GM19351 (cell line): Measurements from ENCODE around the gene CD8B2.
A peak's percentile ranks its signal among the peaks of the same experiment; 100 is the strongest.
"Not testable (repeated sequence)": the region's sequence is repeated elsewhere in the genome, so short reads cannot be mapped to it uniquely, and the experiment has no call there.

Experiments
- ATAC-seq: cut with Tn5 transposase; IDR thresholded peaks from one replicate; pipeline ENCODE4 v1.9.1; 2021; ENCODE audit warnings: mild to moderate bottlenecking, moderate library complexity; ENCODE audit not compliant: unreplicated experiment

CD8B2 gene

GRCh38 chr2:106511476-106511901 is 24.3 kb downstream of the CD8B2 start:
- not testable (repeated sequence) for ATAC-seq

DNA sequence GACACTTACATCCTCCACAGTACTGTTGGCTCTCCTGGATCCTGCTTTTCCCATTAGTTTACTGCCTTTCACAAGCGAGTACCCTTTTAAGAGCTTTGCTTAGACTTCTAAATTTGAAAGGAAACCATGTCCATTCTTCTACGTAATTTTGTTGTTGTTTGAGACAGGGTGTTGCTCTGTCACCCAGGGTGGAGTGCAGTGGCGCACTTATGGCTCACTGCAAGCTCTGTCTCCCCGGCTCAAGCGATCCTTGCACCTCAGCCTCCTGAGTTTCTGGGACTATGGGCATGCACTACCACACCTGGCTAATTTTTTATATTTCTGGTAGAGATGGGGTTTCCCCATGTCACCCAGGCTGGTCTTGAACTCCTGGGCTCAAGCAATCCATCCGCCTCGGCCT is 24.8 kb downstream of the CD8B2 start:
- ATAC-seq: not testable (repeated sequence)

- not testable (repeated sequence) for ATAC-seq
These were observed 26.2 kb downstream of the CD8B2 start for GRCh38 chr2:106513391-106513790.

DNA sequence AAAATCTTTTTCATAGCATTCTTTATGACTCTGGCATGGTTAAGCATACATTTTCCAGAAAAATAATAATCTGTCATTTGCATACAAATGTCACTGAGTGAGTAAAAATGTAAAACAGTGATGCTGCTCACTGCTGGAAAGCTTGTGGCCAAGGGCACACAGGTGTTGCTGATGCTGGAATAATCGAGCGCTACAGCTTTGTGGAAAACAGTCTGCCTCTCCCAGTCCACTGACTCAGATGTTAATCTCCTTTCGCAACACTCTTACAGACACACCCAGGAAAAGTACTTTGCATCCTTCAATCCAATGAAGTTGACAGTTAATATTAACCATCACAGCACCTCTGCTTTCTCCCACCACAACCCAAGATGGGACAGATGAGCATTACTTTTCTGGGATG is 27.7 kb downstream of the CD8B2 start:
- ATAC-seq: not testable (repeated sequence)

GRCh38 chr2:106516436-106516835 is 29.3 kb downstream of the CD8B2 start:
- ATAC-seq: no peak

DNA sequence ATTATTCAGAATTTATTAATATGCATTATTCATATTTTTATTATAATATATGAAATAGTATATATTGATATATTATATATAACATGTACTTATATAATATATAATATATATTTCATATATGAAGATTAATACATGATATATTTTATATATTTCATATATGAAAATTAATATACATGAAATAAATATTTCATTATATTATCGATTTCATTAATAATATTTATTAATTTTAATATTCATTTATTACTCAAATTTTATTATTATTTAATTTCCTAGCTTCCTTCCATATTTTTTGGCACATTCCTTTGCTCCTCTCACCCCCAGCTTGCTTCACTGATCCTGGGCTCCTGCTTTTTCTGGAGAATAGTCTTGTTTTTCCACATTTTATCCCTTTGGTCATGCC is 29.7 kb downstream of the CD8B2 start:
- no peak for ATAC-seq

GRCh38 chr2:106517329-106517728 is 30.2 kb downstream of the CD8B2 start:
- no peak for ATAC-seq

DNA sequence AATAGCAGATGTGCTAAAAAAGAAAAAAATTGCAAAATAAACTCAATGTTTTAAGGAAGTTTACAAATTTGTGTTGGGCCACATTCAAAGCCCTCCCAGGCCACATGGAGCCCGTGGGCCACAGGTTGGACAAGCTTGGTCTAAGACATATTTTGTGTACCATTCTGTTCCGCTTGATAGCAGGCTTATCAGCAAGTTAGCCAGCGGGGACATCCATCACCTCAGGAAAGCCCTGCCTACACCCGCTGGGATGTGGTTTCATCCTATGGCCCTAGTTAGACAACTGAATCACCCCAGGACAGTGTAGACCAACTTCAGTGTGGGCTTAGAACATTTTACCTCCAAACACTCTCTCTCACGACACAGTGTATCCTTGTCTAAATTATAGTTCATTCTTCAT is 32.6 kb downstream of the CD8B2 start:
- ATAC-seq: no peak

- no peak for ATAC-seq
These were observed 33.9 kb downstream of the CD8B2 start for GRCh38 chr2:106521016-106521415.

DNA sequence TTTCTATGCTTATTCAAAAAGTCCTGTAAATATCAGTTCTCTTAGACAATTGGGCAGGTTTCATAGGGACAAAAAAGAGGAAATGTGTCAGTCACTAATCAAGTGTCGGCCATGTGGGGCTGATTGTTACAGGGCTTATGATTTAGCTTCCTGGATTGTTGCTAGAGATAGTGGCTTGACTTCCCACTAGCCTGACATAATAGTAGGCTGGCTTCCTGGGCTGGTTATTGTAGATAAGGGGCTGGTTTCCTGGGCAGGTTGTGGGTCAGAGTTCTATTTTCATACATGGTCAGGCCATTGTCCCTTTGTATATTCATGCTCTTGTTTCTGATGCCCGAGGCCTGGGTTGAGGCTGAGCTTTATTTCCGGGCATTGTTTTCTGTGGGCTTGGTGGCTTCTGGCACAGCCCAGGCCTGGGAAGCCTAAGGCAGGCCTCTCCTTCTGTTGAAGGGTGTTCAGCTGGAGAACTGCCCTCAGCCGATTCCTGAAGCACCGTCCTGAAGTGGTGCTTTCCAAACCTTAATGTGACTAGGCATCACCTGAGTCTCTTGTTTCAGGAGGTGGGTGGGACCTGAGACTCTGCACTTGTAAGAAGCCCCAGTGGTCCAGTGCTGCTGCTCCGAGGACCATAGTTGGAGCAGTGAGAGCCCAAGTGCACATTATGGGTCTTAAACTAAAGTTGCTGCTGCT is 37.0 kb downstream of the CD8B2 start:
- no peak for ATAC-seq

- ATAC-seq: no peak
These were observed 43.7 kb downstream of the CD8B2 start for GRCh38 chr2:106530866-106531265.

GRCh38 chr2:106531676-106532214 is 44.6 kb downstream of the CD8B2 start:
- ATAC-seq: no peak

DNA sequence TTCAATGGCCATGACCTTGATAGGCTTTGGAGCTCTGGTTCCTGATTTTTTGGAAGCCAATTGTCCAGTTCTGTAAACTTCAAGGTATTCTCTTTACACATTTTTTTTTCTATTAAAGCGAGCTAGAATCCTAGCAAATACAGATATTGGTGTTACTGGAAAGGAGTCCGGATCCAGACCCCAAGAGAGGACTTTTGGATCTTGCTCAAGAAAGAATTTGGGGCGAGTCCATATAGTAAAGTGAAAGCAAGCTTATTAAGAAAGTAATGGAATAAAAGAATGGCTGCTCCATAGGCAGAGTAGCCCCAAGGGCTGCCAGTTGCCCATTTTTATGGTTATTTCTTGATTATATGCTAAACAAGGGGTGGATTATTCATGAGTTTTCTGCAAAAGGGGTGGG is 45.1 kb downstream of the CD8B2 start:
- ATAC-seq: no peak

- no peak for ATAC-seq
These were observed 47.3 kb downstream of the CD8B2 start for GRCh38 chr2:106534471-106534870.

GRCh38 chr2:106536490-106536889 is 49.3 kb downstream of the CD8B2 start:
- no peak for ATAC-seq

DNA sequence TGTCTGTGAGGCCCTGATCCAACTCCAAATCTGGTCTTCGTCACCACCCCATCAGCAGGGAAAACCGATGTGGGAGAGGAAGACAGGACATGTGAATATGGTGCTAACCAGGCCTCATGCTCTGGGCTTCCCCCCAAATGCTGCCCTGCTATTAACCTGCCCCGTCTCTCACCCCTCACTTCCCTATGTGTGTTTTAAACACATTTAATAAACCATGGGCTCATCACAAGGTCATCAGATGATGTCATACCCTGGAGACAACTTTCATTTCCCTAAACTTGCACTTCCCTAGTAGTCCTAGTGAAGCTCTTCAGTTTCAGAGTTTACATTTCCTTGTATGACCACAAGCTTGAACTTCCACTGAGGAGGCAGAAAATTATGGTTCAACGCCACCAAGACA is 49.9 kb downstream of the CD8B2 start:
- no peak for ATAC-seq

- ATAC-seq: no peak
These were observed 50.6 kb downstream of the CD8B2 start for GRCh38 chr2:106537791-106538191.

GRCh38 chr2:106540886-106541285 is 53.7 kb downstream of the CD8B2 start:
- ATAC-seq: no peak

DNA sequence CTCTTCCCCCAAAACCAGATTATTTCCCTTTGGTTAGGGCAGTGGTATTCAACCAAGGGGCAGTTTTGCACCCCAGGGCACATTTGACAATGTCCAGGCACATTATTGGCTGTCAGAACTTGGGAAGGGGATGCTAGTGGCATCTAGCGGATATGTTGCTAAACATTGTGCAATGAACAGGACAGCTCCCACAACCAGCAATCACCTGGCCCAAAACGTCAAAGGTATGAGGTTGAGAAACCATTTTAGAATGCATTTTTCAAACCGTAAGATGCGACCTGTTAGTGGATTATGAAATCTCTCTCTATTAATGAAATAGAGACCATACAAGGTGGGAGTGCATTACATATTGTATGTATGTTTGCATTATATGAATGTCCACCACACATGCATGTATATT is 54.2 kb downstream of the CD8B2 start:
- no peak for ATAC-seq

GRCh38 chr2:106542746-106543359 is 55.7 kb downstream of the CD8B2 start:
- ATAC-seq: peak; percentile 90

DNA sequence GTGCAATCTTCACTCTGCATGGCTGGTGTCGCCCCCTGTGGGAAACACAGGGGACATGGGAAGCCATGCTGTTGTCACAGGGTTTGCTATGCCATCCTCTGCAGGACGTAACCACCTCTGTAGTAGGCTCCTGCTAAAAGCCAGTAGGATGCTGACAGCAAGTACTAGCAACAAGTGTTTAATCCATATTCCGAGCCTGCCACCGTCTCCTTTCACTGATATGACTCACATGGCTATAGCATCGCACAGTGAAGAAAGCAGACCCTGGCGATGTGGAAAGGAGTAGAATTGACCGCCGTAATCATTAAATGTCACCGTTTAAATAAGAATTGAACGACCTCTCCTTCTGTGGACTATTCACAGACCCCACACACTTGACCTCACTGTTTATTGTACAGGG is 57.8 kb downstream of the CD8B2 start:
- ATAC-seq: no peak

- ATAC-seq: no peak
These were observed 59.3 kb downstream of the CD8B2 start for GRCh38 chr2:106546391-106546990.
